Loucy (cell line): Measurements from ENCODE around the gene CLTCL1.

Source experiments
- CTCF ChIP-seq: fragments of 200-600 bp; sonication (generic); conservative IDR thresholded peaks from 2 replicates; pipeline ENCODE4 v1.5.1; 2014; ENCODE audit warnings: mild to moderate bottlenecking, antibody characterized with exemption, low read length
- EZH2phosphoT487 ChIP-seq: fragments of 200-600 bp; IDR thresholded peaks from 2 replicates; pipeline ENCODE4 v1.6.1; 2018; ENCODE audit warnings: antibody characterized with exemption, mild to moderate bottlenecking, moderate library complexity, borderline replicate concordance

GRCh38 chr22:19232623-19233022 lies 58.9 kb downstream of the CLTCL1 start:
- TF ChIP-seq CTCF (no peak), EZH2phosphoT487 (no peak)
